ENCODE data around the gene LGALS3BP. TPM values are rescaled to one million over a fixed set of nuclear protein-coding genes. Genes with fewer than 3 reads are reported as not detected.

Gene LGALS3BP
- total and polyA plus RNA-seq, 2 donors (not counting 1 experiment from before 2014, with no cell fraction given): 1.8 to 7.5 TPM

- no peak for TF ChIP-seq CTCF (IDR thresholded peaks at IDR 0.05)
- no peak for TF ChIP-seq EZH2 (IDR thresholded peaks at IDR 0.05; ENCODE audit: borderline replicate concordance, insufficient read depth, low read depth, low read length, poor library complexity, severe bottlenecking)
- H2AFZ ChIP-seq (ENCODE audit: insufficient read depth, low read depth, low read length, poor library complexity, severe bottlenecking): no peak overlapping the region
- H4K20me1 ChIP-seq (ENCODE audit: control insufficient read depth, insufficient read depth, low read length, poor library complexity, severe bottlenecking): peaks cover 23% of the 10 kb centered on the region
- H3K27ac ChIP-seq (ENCODE audit: low read length in 2 of 2): no peak overlapping the region
- no peak overlapping the region for H3K4me2 ChIP-seq (replicated peaks; ENCODE audit: low read depth, low read length, poor library complexity, severe bottlenecking)
- ChIA-PET CTCF (no interaction called here), POLR2A (no interaction called here)
- H3K4me3 ChIP-seq (ENCODE audit: control extremely low read depth in 1 of 5, extremely low read depth in 1 of 5, insufficient read depth in 1 of 5, low read depth in 2 of 5, low read length in 4 of 5): no peak overlapping the region
- peaks cover 0 to 5% of the 10 kb centered on the region in 2 experiments for H3K36me3 ChIP-seq (replicated peaks in 1 of 2; ENCODE audit: control extremely low read depth in 1 of 2, control insufficient read depth in 1 of 2, extremely low read depth in 1 of 2, insufficient read depth in 2 of 2, low read length in 1 of 2)
- no peak overlapping the region for H3K9ac ChIP-seq (ENCODE audit: low read length)
- intact Hi-C loops (cut with micrococcal nuclease): no loop called here
- no peak for ATAC-seq (ENCODE audit: low read depth)
- H3K79me2 ChIP-seq (ENCODE audit: control insufficient read depth, insufficient read depth, low read length): peaks cover 40% of the 10 kb centered on the region
- Mint-ChIP-seq H3K27ac (no peak overlapping the region), H3K9me3 (ENCODE audit: insufficient read depth) (no peaks in the 10 kb centered on the region), H3K4me1 (peaks cover 38% of the 10 kb centered on the region), H3K27me3 (peaks cover 5% of the 10 kb centered on the region), H3K4me3 (peak overlapping the region; percentile 96)
- peaks cover 0 to 4% (median 0%) of the 10 kb centered on the region in 4 experiments for H3K27me3 ChIP-seq (replicated peaks in 1 of 4; ENCODE audit: control extremely low read depth in 1 of 4, control insufficient read depth in 3 of 4, insufficient read depth in 4 of 4, low read length in 3 of 4)
- DNase-seq: no peak
- H3K9me3 ChIP-seq (ENCODE audit: control extremely low read depth in 1 of 3, control insufficient read depth in 2 of 3, insufficient read depth in 1 of 3, low read length in 2 of 3): peaks cover 3 to 5% (median 3%) of the 10 kb centered on the region in 3 donors
- H3K4me1 ChIP-seq (ENCODE audit: control insufficient read depth in 2 of 2, insufficient read depth in 2 of 2, low read length in 2 of 2): peaks cover 21 to 32% of the 10 kb centered on the region in 2 donors
- 85% methylated on average over 4 of the region's 5 CpGs for WGBS (ENCODE audit: insufficient coverage)
Observed at GRCh38 chr17:79011451-79012147, 31.9 kb upstream of the LGALS3BP start.

GRCh38 chr17:79010304-79010646 lies 30.6 kb upstream of the LGALS3BP start:
- Mint-ChIP-seq H3K27me3 (peaks cover 4% of the 10 kb centered on the region), H3K4me1 (peaks cover 48% of the 10 kb centered on the region), H3K27ac (peak overlapping the region; percentile 96), H3K4me3 (peak overlapping the region; percentile 96), H3K9me3 (ENCODE audit: insufficient read depth) (no peaks in the 10 kb centered on the region)
- DNase-seq: no peak
- Histone ChIP-seq H4K20me1 (ENCODE audit: control insufficient read depth, insufficient read depth, low read length, poor library complexity, severe bottlenecking) (peaks cover 36% of the 10 kb centered on the region), H2AFZ (ENCODE audit: insufficient read depth, low read depth, low read length, poor library complexity, severe bottlenecking) (peak overlapping the region; percentile 99), H3K27me3 (replicated peaks in 1 of 4; ENCODE audit: control extremely low read depth in 1 of 4, control insufficient read depth in 3 of 4, insufficient read depth in 4 of 4, low read length in 3 of 4) (peaks cover 0 to 4% (median 0%) of the 10 kb centered on the region in 4 experiments), H3K9me3 (ENCODE audit: control extremely low read depth in 1 of 3, control insufficient read depth in 2 of 3, insufficient read depth in 1 of 3, low read length in 2 of 3) (peaks cover 0 to 2% (median 0%) of the 10 kb centered on the region in 3 donors), H3K4me3 (ENCODE audit: control extremely low read depth in 1 of 5, extremely low read depth in 1 of 5, insufficient read depth in 1 of 5, low read depth in 2 of 5, low read length in 4 of 5) (peak overlapping the region; percentile 41 to 93 (median 82)), H3K27ac (ENCODE audit: low read length in 2 of 2) (peak overlapping the region; percentile 39 to 86), H3K79me2 (ENCODE audit: control insufficient read depth, insufficient read depth, low read length) (peaks cover 53% of the 10 kb centered on the region), H3K9ac (ENCODE audit: low read length) (peak overlapping the region; percentile 91), H3K4me2 (replicated peaks; ENCODE audit: low read depth, low read length, poor library complexity, severe bottlenecking) (peak overlapping the region; percentile 92), H3K4me1 (ENCODE audit: control insufficient read depth in 2 of 2, insufficient read depth in 2 of 2, low read length in 2 of 2) (peaks cover 25 to 38% of the 10 kb centered on the region in 2 donors), H3K36me3 (replicated peaks in 1 of 2; ENCODE audit: control extremely low read depth in 1 of 2, control insufficient read depth in 1 of 2, extremely low read depth in 1 of 2, insufficient read depth in 2 of 2, low read length in 1 of 2) (peaks cover 0 to 13% of the 10 kb centered on the region in 2 experiments)
- no peak for ATAC-seq (ENCODE audit: low read depth)
- WGBS (ENCODE audit: insufficient coverage): 57% methylated on average over 4 of the region's 7 CpGs
- ChIA-PET CTCF (no interaction called here), POLR2A (interaction anchor here (1.0 kb wide), 1 partner anchor 331 kb away, joined by 3 read pairs; no protein-coding TSS in a partner anchor)
- TF ChIP-seq CTCF (IDR thresholded peaks at IDR 0.05): no peak
- TF ChIP-seq EZH2 (IDR thresholded peaks at IDR 0.05; ENCODE audit: borderline replicate concordance, insufficient read depth, low read depth, low read length, poor library complexity, severe bottlenecking): no peak
- intact Hi-C loops (cut with micrococcal nuclease): no loop called here
